WTC11 (cell line): ENCODE results near the gene SIK2. TPM values are rescaled to one million over a fixed set of nuclear protein-coding genes. Genes with fewer than 3 reads are reported as not detected.

Experiments
- ATAC-seq: fragments of 200-7000 bp; cut with Tn5 transposase; 2 replicates; pipeline ENCODE4 v1.10.0; 2021; ENCODE audit warnings: mild to moderate bottlenecking, moderate library complexity
- CTCF ChIA-PET: fragments of 300-600 bp; sonication (Branson Sonifier 250); formaldehyde crosslinking; loops from one replicate; lab custom pipeline; 2021; ENCODE audit warnings: antibody characterized with exemption; lab: Charles Lee
- POLR2A ChIA-PET: fragments of 350-600 bp; sonication (Branson Sonifier 250); formaldehyde crosslinking; loops from one replicate; lab custom pipeline; 2021; ENCODE audit warnings: antibody characterized with exemption; lab: Charles Lee
- DNase-seq: peaks from one replicate; pipeline ENCODE4 v3.0.0; 2021; ENCODE audit warnings: low spot score
- H3K27ac Mint-ChIP-seq: 2 replicates; pipeline ENCODE4 v1.8.0; 2021; ENCODE audit warnings: mixed read lengths
- H3K27me3 Mint-ChIP-seq: 2 replicates; pipeline ENCODE4 v1.8.0; 2021; ENCODE audit warnings: low read depth, mild to moderate bottlenecking, moderate library complexity, mixed read lengths
- H3K36me3 Mint-ChIP-seq: 2 replicates; pipeline ENCODE4 v1.8.0; 2021; ENCODE audit warnings: mixed read lengths
- H3K4me1 Mint-ChIP-seq: 2 replicates; pipeline ENCODE4 v1.8.0; 2022; ENCODE audit warnings: mixed read lengths
- H3K4me3 Mint-ChIP-seq: 2 replicates; pipeline ENCODE4 v1.8.0; 2021; ENCODE audit warnings: mild to moderate bottlenecking, moderate library complexity, mixed read lengths
- H3K9me3 Mint-ChIP-seq: 2 replicates; pipeline ENCODE4 v1.8.0; 2021; ENCODE audit warnings: mixed read lengths
- CBFB ChIP-seq: sonication (generic); formaldehyde crosslinking; IDR thresholded peaks from 2 replicates; pipeline ENCODE4 v1.8.1; 2022; ENCODE audit warnings: mild to moderate bottlenecking, low read depth, missing genetic modification reagents
- ESRRA ChIP-seq: sonication (generic); formaldehyde crosslinking; IDR thresholded peaks from 2 replicates; pipeline ENCODE4 v1.8.1; 2022; ENCODE audit warnings: mild to moderate bottlenecking, missing genetic modification reagents, borderline replicate concordance
- ETV6 ChIP-seq: sonication (generic); formaldehyde crosslinking; IDR thresholded peaks from 2 replicates; pipeline ENCODE4 v1.8.1; 2022; ENCODE audit warnings: mild to moderate bottlenecking, missing genetic modification reagents
- HMGA2 ChIP-seq: fragments of 250-450 bp; sonication (Bioruptor Pico); IDR thresholded peaks from 2 replicates; pipeline ENCODE4 v1.4.0; 2021; ENCODE audit warnings: mild to moderate bottlenecking, moderate library complexity
- MYBL2 ChIP-seq: sonication (generic); formaldehyde crosslinking; IDR thresholded peaks from 2 replicates; pipeline ENCODE4 v1.8.1; 2023; ENCODE audit warnings: mild to moderate bottlenecking, moderate library complexity, missing genetic modification reagents
- NFYB ChIP-seq: sonication (generic); formaldehyde crosslinking; conservative IDR thresholded peaks from 2 replicates; pipeline ENCODE4 v1.8.0; 2022; ENCODE audit warnings: low read depth, missing genetic modification reagents
- NR1H2 ChIP-seq: sonication (generic); formaldehyde crosslinking; IDR thresholded peaks from 2 replicates; pipeline ENCODE4 v1.9.0; 2021; ENCODE audit warnings: mild to moderate bottlenecking, moderate library complexity, missing genetic modification reagents
- SOX15 ChIP-seq: fragments of 250-450 bp; sonication (Bioruptor Pico); IDR thresholded peaks from 2 replicates; pipeline ENCODE4 v1.9.0; 2021; ENCODE audit warnings: mild to moderate bottlenecking
- TCF7 ChIP-seq: sonication (generic); formaldehyde crosslinking; IDR thresholded peaks from 2 replicates; pipeline ENCODE4 v1.8.0; 2022; ENCODE audit warnings: mild to moderate bottlenecking, low read depth, missing genetic modification reagents, moderate library complexity
- TEAD4 ChIP-seq: sonication (generic); formaldehyde crosslinking; IDR thresholded peaks from 2 replicates; pipeline ENCODE4 v1.8.0; 2022; ENCODE audit warnings: mild to moderate bottlenecking, missing genetic modification reagents
- ZNF219 ChIP-seq: sonication (generic); formaldehyde crosslinking; IDR thresholded peaks from 2 replicates; pipeline ENCODE4 v1.8.0; 2023; ENCODE audit warnings: missing genetic modification reagents, mild to moderate bottlenecking, borderline replicate concordance
- ZNF263 ChIP-seq: sonication (generic); formaldehyde crosslinking; IDR thresholded peaks from 2 replicates; pipeline ENCODE4 v1.8.1; 2022; ENCODE audit warnings: low read depth, mild to moderate bottlenecking, moderate library complexity, missing genetic modification reagents
- ZNF396 ChIP-seq: fragments of 250-450 bp; sonication (Bioruptor Pico); IDR thresholded peaks from 2 replicates; pipeline ENCODE4 v1.8.0; 2021; ENCODE audit warnings: mild to moderate bottlenecking, moderate library complexity, borderline replicate concordance
- ZNF671 ChIP-seq: fragments of 250-450 bp; sonication (Bioruptor Pico); IDR thresholded peaks from 2 replicates; pipeline ENCODE4 v1.8.0; 2021; ENCODE audit warnings: mild to moderate bottlenecking
- total RNA-seq: library from RNA; stranded (reverse); gene quantifications from 3 replicates; pipeline ENCODE4 v1.2.3, GENCODE V29; 2021
- TF ChIP-seq, protein P1 (sequence below): fragments of 250-450 bp; sonication (Bioruptor Pico); IDR thresholded peaks from 2 replicates; pipeline ENCODE4 v1.9.0; 2021; ENCODE audit warnings: mild to moderate bottlenecking, borderline replicate concordance
- TF ChIP-seq, protein P2 (sequence below): sonication (generic); formaldehyde crosslinking; IDR thresholded peaks from 2 replicates; pipeline ENCODE4 v1.8.1; 2022; ENCODE audit warnings: missing genetic modification reagents, borderline replicate concordance
- TF ChIP-seq, protein P3 (sequence below): sonication (generic); formaldehyde crosslinking; IDR thresholded peaks from 2 replicates; pipeline ENCODE4 v1.8.0; 2023; ENCODE audit warnings: missing genetic modification reagents, mild to moderate bottlenecking, borderline replicate concordance
- TF ChIP-seq, protein P4 (sequence below): sonication (generic); formaldehyde crosslinking; IDR thresholded peaks from 2 replicates; pipeline ENCODE4 v1.8.1; 2022; ENCODE audit warnings: mild to moderate bottlenecking, missing genetic modification reagents, moderate library complexity, borderline replicate concordance
- TF ChIP-seq, protein P5 (sequence below): sonication (generic); formaldehyde crosslinking; IDR thresholded peaks from 2 replicates; pipeline ENCODE4 v1.8.0; 2023; ENCODE audit warnings: mild to moderate bottlenecking, missing genetic modification reagents

SIK2 gene
- total RNA-seq, 1 experiment from 2014 or later: 7.2 TPM

DNA sequence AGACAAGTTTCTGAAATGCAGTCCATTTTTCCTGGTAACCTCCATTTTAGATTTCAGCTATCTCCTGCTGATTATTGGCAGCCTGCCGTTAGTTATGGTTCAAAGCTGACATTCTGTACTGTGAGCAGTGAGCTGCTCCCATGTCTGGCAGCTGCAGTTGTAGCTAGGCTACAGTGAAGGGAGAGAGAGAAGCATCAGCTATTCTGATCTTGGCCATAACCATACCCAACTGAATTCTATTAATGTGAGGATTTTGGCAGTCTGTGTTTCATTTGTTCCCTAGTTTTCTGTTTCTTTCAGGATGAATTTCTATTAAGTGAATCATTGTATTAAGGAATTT lies 33.4 kb downstream of the SIK2 start (continued):
- TF ChIP-seq, protein P1, sequence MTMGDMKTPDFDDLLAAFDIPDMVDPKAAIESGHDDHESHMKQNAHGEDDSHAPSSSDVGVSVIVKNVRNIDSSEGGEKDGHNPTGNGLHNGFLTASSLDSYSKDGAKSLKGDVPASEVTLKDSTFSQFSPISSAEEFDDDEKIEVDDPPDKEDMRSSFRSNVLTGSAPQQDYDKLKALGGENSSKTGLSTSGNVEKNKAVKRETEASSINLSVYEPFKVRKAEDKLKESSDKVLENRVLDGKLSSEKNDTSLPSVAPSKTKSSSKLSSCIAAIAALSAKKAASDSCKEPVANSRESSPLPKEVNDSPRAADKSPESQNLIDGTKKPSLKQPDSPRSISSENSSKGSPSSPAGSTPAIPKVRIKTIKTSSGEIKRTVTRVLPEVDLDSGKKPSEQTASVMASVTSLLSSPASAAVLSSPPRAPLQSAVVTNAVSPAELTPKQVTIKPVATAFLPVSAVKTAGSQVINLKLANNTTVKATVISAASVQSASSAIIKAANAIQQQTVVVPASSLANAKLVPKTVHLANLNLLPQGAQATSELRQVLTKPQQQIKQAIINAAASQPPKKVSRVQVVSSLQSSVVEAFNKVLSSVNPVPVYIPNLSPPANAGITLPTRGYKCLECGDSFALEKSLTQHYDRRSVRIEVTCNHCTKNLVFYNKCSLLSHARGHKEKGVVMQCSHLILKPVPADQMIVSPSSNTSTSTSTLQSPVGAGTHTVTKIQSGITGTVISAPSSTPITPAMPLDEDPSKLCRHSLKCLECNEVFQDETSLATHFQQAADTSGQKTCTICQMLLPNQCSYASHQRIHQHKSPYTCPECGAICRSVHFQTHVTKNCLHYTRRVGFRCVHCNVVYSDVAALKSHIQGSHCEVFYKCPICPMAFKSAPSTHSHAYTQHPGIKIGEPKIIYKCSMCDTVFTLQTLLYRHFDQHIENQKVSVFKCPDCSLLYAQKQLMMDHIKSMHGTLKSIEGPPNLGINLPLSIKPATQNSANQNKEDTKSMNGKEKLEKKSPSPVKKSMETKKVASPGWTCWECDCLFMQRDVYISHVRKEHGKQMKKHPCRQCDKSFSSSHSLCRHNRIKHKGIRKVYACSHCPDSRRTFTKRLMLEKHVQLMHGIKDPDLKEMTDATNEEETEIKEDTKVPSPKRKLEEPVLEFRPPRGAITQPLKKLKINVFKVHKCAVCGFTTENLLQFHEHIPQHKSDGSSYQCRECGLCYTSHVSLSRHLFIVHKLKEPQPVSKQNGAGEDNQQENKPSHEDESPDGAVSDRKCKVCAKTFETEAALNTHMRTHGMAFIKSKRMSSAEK (CRISPR knock-in tag): no peak
- no peak for TF ChIP-seq TEAD4 (CRISPR knock-in tag)
- TF ChIP-seq HMGA2 (CRISPR knock-in tag): no peak
- no peak for TF ChIP-seq NFYB
- no peak for TF ChIP-seq ZNF263 (CRISPR knock-in tag)
- no peak for TF ChIP-seq ESRRA (CRISPR knock-in tag)
- TF ChIP-seq TCF7 (CRISPR knock-in tag): no peak

DNA sequence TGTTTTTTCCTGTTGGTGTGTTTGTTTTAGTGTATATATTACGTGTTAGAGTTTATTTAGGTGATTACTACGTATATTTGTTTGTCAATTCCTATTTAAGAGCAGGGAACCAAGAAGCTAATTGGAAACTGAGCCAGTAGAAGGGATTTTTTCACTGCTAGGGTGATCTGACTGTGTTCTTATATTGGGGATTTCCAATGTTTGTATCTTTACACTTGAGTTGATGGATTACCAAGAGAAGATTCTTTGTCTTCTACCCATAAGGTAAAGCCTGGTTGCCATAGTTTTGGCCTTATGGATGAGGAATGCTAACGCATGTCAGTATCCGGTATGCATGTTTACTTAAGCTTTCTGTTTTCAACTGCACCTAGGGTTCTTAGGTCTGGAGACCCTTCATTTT lies 35.6 kb downstream of the SIK2 start:
- TF ChIP-seq ZNF671 (CRISPR knock-in tag) (no peak), ETV6 (CRISPR knock-in tag) (no peak), NR1H2 (CRISPR knock-in tag) (no peak), ZNF396 (CRISPR knock-in tag) (no peak), MYBL2 (CRISPR knock-in tag) (no peak), ZNF219 (CRISPR knock-in tag) (no peak), ESRRA (CRISPR knock-in tag) (no peak), SOX15 (CRISPR knock-in tag) (no peak), CBFB (CRISPR knock-in tag) (no peak)
- TF ChIP-seq, protein P2, sequence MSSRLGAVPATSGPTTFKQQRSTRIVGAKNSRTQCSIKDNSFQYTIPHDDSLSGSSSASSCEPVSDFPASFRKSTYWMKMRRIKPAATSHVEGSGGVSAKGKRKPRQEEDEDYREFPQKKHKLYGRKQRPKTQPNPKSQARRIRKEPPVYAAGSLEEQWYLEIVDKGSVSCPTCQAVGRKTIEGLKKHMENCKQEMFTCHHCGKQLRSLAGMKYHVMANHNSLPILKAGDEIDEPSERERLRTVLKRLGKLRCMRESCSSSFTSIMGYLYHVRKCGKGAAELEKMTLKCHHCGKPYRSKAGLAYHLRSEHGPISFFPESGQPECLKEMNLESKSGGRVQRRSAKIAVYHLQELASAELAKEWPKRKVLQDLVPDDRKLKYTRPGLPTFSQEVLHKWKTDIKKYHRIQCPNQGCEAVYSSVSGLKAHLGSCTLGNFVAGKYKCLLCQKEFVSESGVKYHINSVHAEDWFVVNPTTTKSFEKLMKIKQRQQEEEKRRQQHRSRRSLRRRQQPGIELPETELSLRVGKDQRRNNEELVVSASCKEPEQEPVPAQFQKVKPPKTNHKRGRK: no peak
- TF ChIP-seq, protein P3, sequence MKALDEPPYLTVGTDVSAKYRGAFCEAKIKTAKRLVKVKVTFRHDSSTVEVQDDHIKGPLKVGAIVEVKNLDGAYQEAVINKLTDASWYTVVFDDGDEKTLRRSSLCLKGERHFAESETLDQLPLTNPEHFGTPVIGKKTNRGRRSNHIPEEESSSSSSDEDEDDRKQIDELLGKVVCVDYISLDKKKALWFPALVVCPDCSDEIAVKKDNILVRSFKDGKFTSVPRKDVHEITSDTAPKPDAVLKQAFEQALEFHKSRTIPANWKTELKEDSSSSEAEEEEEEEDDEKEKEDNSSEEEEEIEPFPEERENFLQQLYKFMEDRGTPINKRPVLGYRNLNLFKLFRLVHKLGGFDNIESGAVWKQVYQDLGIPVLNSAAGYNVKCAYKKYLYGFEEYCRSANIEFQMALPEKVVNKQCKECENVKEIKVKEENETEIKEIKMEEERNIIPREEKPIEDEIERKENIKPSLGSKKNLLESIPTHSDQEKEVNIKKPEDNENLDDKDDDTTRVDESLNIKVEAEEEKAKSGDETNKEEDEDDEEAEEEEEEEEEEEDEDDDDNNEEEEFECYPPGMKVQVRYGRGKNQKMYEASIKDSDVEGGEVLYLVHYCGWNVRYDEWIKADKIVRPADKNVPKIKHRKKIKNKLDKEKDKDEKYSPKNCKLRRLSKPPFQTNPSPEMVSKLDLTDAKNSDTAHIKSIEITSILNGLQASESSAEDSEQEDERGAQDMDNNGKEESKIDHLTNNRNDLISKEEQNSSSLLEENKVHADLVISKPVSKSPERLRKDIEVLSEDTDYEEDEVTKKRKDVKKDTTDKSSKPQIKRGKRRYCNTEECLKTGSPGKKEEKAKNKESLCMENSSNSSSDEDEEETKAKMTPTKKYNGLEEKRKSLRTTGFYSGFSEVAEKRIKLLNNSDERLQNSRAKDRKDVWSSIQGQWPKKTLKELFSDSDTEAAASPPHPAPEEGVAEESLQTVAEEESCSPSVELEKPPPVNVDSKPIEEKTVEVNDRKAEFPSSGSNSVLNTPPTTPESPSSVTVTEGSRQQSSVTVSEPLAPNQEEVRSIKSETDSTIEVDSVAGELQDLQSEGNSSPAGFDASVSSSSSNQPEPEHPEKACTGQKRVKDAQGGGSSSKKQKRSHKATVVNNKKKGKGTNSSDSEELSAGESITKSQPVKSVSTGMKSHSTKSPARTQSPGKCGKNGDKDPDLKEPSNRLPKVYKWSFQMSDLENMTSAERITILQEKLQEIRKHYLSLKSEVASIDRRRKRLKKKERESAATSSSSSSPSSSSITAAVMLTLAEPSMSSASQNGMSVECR (CRISPR knock-in tag): no peak
- TF ChIP-seq, protein P4, sequence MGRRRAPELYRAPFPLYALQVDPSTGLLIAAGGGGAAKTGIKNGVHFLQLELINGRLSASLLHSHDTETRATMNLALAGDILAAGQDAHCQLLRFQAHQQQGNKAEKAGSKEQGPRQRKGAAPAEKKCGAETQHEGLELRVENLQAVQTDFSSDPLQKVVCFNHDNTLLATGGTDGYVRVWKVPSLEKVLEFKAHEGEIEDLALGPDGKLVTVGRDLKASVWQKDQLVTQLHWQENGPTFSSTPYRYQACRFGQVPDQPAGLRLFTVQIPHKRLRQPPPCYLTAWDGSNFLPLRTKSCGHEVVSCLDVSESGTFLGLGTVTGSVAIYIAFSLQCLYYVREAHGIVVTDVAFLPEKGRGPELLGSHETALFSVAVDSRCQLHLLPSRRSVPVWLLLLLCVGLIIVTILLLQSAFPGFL (CRISPR knock-in tag): no peak
- TF ChIP-seq, protein P5, sequence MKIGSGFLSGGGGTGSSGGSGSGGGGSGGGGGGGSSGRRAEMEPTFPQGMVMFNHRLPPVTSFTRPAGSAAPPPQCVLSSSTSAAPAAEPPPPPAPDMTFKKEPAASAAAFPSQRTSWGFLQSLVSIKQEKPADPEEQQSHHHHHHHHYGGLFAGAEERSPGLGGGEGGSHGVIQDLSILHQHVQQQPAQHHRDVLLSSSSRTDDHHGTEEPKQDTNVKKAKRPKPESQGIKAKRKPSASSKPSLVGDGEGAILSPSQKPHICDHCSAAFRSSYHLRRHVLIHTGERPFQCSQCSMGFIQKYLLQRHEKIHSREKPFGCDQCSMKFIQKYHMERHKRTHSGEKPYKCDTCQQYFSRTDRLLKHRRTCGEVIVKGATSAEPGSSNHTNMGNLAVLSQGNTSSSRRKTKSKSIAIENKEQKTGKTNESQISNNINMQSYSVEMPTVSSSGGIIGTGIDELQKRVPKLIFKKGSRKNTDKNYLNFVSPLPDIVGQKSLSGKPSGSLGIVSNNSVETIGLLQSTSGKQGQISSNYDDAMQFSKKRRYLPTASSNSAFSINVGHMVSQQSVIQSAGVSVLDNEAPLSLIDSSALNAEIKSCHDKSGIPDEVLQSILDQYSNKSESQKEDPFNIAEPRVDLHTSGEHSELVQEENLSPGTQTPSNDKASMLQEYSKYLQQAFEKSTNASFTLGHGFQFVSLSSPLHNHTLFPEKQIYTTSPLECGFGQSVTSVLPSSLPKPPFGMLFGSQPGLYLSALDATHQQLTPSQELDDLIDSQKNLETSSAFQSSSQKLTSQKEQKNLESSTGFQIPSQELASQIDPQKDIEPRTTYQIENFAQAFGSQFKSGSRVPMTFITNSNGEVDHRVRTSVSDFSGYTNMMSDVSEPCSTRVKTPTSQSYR: no peak
- ChIA-PET CTCF (interaction anchor here (1.2 to 1.4 kb wide), 2 partner anchors 34 to 204 kb away, joined by 4 read pairs; no protein-coding TSS in a partner anchor), POLR2A (no interaction called here)
- peaks cover 57% of the 10 kb centered on the region for H3K4me1 Mint-ChIP-seq
- H3K27me3 Mint-ChIP-seq: no peaks in the 10 kb centered on the region
- H3K36me3 Mint-ChIP-seq: no peaks in the 10 kb centered on the region
- no peaks in the 10 kb centered on the region for H3K9me3 Mint-ChIP-seq
- DNase-seq: no peak
- H3K27ac Mint-ChIP-seq: peak overlapping the region; percentile 6
- no peak for ATAC-seq
- H3K4me3 Mint-ChIP-seq: no peak overlapping the region
